Urinary bladder (tissue), 4 donors: ENCODE results near the gene DAD1. TPM values are rescaled to one million over a fixed set of nuclear protein-coding genes. Genes with fewer than 3 reads are reported as not detected.
A peak's percentile ranks its signal among the peaks of the same experiment; 100 is the strongest.
"Not testable (repeated sequence)": the region's sequence is repeated elsewhere in the genome, so short reads cannot be mapped to it uniquely, and the experiment has no call there.

Experiments
- DNase-seq: peaks from one replicate; pipeline ENCODE4 v3.0.0-alpha.2; 2015; ENCODE audit errors: extremely low spot score
- H3K27ac ChIP-seq: one replicate; pipeline ENCODE4 v1.5.1; 2013; ENCODE audit warnings: low read depth, mild to moderate bottlenecking, moderate library complexity
- H3K36me3 ChIP-seq: one replicate; pipeline ENCODE4 v1.6.1; 2013; ENCODE audit warnings: mild to moderate bottlenecking, moderate library complexity; ENCODE audit not compliant: insufficient read depth
- H3K4me1 ChIP-seq: one replicate; pipeline ENCODE4 v1.6.1; 2013; ENCODE audit warnings: mild to moderate bottlenecking, moderate library complexity; ENCODE audit not compliant: insufficient read depth
- H3K4me3 ChIP-seq: one replicate; pipeline ENCODE4 v1.5.1; 2013; ENCODE audit warnings: low read depth, low read length
- WGBS: extraction: QIAGEN DNeasy Blood & Tissue Kit; methylation state at CpG from one replicate; pipeline ENCODE4 v1.1.7; 2013; 5-methylcytosine and 5-hydroxymethylcytosine counted together
- polyA plus RNA-seq: library from polyadenylated mRNA; stranded (reverse); fragments of 200-250 nt; gene quantifications from one replicate; pipeline ENCODE4 v1.2.3, GENCODE V29; 2013
- total RNA-seq: library from RNA; depleted of rRNA; stranded (reverse); fragments of >200 nt; gene quantifications from one replicate; pipeline ENCODE4 v1.2.3, GENCODE V29; 2014
- donor health status: healthy with polysubstance abuse.
- donor health status: healthy.

Gene DAD1
- total and polyA plus RNA-seq, 2 donors: 214 to 222 TPM

DNA sequence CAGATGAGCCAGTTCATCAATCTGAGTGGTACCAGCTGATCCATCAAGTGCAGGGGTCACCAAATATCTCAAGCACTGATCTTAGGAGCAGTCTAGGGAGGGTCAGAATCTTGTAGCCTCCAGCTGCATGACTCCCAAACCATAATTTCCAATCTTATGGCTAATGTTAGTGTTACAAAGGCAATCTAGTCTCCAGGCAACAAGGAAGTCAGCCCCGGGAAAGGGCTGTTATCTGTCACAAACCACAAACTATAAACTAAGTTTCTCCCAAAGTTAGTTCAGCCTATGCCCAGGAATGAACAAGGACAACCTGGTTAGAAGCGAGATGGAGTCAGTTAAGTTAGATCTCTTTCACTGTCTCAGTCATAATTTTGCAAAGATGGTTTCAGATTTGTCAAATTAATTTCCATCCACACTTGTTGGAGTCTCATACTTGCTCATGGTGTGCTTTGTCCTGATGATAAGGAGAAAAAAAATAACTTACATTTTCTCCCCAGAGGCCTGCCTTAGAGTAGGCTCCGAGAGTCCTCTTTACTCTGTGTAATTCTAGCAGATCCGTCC, 5.2 kb upstream of the DAD1 start:
- Histone ChIP-seq H3K4me3 (no peak overlapping the region), H3K36me3 (no peaks in the 10 kb centered on the region), H3K27ac (no peak overlapping the region), H3K4me1 (no peaks in the 10 kb centered on the region)
- 38% methylated on average over 4 of the region's 4 CpGs for WGBS
- no peak for DNase-seq

DNA sequence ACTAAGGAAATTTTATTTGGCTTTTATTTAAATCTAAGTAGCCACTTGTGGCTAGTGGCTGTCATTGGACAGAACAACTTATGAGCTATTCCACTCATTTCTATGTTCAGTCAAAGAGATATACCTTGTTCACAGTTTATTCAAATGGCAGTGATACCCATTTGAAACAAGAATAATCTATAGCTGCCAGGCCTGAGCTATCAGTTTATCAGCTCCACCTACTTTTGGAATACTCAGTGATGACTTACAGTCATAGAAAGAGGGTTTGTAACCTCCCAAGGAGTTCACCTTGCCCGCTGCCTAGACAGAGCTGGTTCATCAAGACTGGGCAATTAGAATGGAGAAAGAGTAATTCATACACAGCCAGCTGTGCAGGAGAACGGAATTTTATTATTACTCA, 4.6 kb upstream of the DAD1 start:
- Histone ChIP-seq H3K36me3 (no peaks in the 10 kb centered on the region), H3K4me3 (no peak overlapping the region), H3K27ac (no peak overlapping the region), H3K4me1 (no peaks in the 10 kb centered on the region)
- WGBS: 74% methylated on average over 2 of the region's 2 CpGs
- DNase-seq: no peak

DNA sequence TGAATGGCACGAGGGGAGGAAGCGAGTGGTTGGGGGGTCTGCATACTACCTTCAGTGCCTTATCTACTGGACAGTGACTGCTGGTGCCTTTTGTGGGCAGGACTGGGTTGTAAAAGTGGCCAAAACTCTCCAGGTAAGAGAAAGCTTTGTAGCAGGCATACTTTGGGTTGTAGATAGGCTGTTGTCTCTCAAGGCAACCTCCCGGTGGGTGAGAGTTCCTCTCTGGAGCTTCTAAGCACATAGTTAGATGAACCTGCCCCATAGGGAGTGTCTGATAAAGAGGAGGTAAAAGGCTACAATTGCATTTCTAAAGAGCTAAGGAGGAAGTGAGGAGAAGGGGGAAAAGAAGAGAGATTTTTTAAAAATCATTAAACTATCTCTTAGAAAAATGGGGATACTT, 4.2 kb upstream of the DAD1 start:
- WGBS: 50% methylated on average over 3 of the region's 3 CpGs
- no peak for DNase-seq

DNA sequence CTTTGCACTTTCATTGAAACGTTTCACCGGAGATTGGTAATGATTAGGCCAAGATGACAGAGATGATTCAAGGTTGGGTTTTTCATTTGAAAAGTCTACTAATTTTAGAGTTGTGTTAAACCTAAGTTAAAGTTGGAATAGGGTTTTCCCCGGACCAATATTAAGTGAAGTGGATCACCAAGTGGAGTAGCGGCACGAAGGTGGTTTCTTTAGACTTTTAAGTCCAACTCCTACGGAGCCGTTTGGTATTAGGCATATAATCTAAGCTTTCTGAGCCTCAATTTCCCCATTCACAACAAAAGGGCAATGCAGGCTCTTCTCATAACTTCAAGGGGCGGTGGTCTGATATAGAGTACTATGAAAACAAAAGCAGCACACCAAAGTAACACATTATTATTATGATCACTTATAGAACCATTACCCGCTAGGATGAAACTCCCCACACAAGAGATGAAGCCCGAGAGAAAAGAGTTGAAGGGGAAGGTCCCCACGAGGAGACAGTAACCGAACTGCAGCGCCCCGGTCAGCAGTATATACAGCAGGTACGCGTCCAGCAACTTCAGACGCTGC, 413 bp downstream of the DAD1 start:
- 2% methylated on average over 17 of the region's 17 CpGs for WGBS
- peak overlapping the region; percentile 78 for H3K4me3 ChIP-seq
- H3K4me1 ChIP-seq: peaks cover 2% of the 10 kb centered on the region
- H3K27ac ChIP-seq: peak overlapping the region; percentile 95
- no peak for DNase-seq
- H3K36me3 ChIP-seq: no peaks in the 10 kb centered on the region

More for the DNA sequence above, 4.2 kb upstream of the DAD1 start:
- no peaks in the 10 kb centered on the region for H3K36me3 ChIP-seq
- no peaks in the 10 kb centered on the region for H3K4me1 ChIP-seq
- no peak overlapping the region for H3K27ac ChIP-seq
- no peak overlapping the region for H3K4me3 ChIP-seq

GRCh38 chr14:22587677-22588422, 1.2 kb downstream of the DAD1 start:
- not testable (repeated sequence) for H3K36me3 ChIP-seq, H3K27ac ChIP-seq, DNase-seq, H3K4me1 ChIP-seq
- H3K4me3 ChIP-seq: peak overlapping the region; percentile 78
- WGBS: 78% methylated on average over 10 of the region's 10 CpGs

- peaks cover 2% of the 10 kb centered on the region for H3K4me1 ChIP-seq
- 89% methylated on average over 5 of the region's 5 CpGs for WGBS
- no peak overlapping the region for H3K4me3 ChIP-seq
- no peak overlapping the region for H3K27ac ChIP-seq
- no peak for DNase-seq
- H3K36me3 ChIP-seq: no peaks in the 10 kb centered on the region
Observed at GRCh38 chr14:22587247-22587646, 1.8 kb downstream of the DAD1 start.

- H3K4me1 ChIP-seq: peaks cover 2% of the 10 kb centered on the region
Observed at GRCh38 chr14:22583994-22584393, 5.0 kb downstream of the DAD1 start.

DNA sequence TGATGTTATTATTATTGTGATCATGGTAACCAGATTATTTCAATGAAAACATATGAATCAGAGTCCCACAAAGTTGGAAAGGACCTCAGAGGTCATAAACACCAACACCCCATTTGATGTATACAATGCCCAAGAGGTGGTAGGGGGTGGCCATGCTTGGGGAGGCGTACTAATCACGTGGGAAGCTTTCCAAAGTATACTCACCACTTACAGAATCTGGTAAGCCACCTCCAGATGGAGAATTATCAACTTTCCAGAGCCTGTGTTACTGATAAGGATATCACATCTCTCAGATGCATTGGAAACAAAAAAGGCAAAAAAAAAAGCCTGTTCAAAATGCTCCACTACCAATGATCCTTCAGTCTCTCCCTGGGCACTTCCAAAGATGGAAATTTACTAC, 8.4 kb downstream of the DAD1 start:
- no peaks in the 10 kb centered on the region for H3K36me3 ChIP-seq
- no peaks in the 10 kb centered on the region for H3K4me1 ChIP-seq
- WGBS: 64% methylated on average over 2 of the region's 2 CpGs
- no peak for DNase-seq
- no peak overlapping the region for H3K27ac ChIP-seq
- H3K4me3 ChIP-seq: no peak overlapping the region

More at GRCh38 chr14:22583994-22584393, 5.0 kb downstream of the DAD1 start:
- WGBS: 75% methylated on average over 1 of the region's 1 CpG
- Histone ChIP-seq H3K27ac (no peak overlapping the region), H3K36me3 (no peaks in the 10 kb centered on the region), H3K4me3 (no peak overlapping the region)
- no peak for DNase-seq

- WGBS: 89% methylated on average over 3 of the region's 3 CpGs
- no peak for DNase-seq
- H3K27ac ChIP-seq: no peak overlapping the region
- no peaks in the 10 kb centered on the region for H3K36me3 ChIP-seq
- no peaks in the 10 kb centered on the region for H3K4me1 ChIP-seq
- no peak overlapping the region for H3K4me3 ChIP-seq
Observed at GRCh38 chr14:22579881-22580280, 9.1 kb downstream of the DAD1 start.

DNA sequence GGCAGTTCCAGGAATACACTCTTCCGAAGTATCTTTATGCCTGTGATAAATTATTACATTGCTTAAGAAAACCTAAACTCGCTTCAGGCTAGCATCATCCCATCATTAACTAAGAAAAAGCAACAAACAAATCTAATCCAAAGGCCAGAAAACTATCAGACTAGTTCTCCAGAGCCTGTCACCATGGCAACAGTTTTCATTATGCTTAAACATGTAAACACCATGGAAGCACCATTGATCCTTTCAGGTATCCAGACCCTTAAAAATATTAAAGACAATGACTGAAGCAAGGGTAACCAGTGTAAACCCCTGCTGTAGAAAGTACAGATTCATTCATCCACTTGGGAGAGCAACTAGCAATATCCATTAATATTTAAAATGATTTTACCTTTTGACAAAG, 9.8 kb downstream of the DAD1 start:
- H3K36me3 ChIP-seq: peaks cover under 1% of the 10 kb centered on the region
- no peak overlapping the region for H3K4me3 ChIP-seq
- H3K4me1 ChIP-seq: no peaks in the 10 kb centered on the region
- WGBS: 54% methylated on average over 2 of the region's 2 CpGs
- no peak overlapping the region for H3K27ac ChIP-seq
- DNase-seq: no peak

- H3K27ac ChIP-seq: no peak overlapping the region
Observed at GRCh38 chr14:22577334-22577908, 11.6 kb downstream of the DAD1 start.

GRCh38 chr14:22573804-22574203, 15.2 kb downstream of the DAD1 start:
- Histone ChIP-seq H3K4me3 (no peak overlapping the region), H3K27ac (no peak overlapping the region), H3K36me3 (peaks cover 2% of the 10 kb centered on the region), H3K4me1 (no peaks in the 10 kb centered on the region)
- 95% methylated on average over 3 of the region's 3 CpGs for WGBS
- DNase-seq: no peak

More at GRCh38 chr14:22577334-22577908, 11.6 kb downstream of the DAD1 start:
- Histone ChIP-seq H3K36me3 (peaks cover 2% of the 10 kb centered on the region), H3K4me3 (no peak overlapping the region), H3K4me1 (no peaks in the 10 kb centered on the region)
- no peak for DNase-seq
- 74% methylated on average over 6 of the region's 6 CpGs for WGBS

GRCh38 chr14:22572562-22573058, 16.4 kb downstream of the DAD1 start:
- Histone ChIP-seq H3K4me1 (no peaks in the 10 kb centered on the region), H3K4me3 (no peak overlapping the region), H3K36me3 (peaks cover 2% of the 10 kb centered on the region), H3K27ac (no peak overlapping the region)
- no peak for DNase-seq
- 75% methylated on average over 1 of the region's 1 CpG for WGBS
